HG03175 (cell line): ENCODE measurements around the gene OLFM3.

Experiments
- ATAC-seq: cut with Tn5 transposase; IDR thresholded peaks from one replicate; pipeline ENCODE4 v1.9.1; 2021; ENCODE audit warnings: mild to moderate bottlenecking, moderate library complexity; ENCODE audit not compliant: unreplicated experiment

Gene OLFM3

DNA sequence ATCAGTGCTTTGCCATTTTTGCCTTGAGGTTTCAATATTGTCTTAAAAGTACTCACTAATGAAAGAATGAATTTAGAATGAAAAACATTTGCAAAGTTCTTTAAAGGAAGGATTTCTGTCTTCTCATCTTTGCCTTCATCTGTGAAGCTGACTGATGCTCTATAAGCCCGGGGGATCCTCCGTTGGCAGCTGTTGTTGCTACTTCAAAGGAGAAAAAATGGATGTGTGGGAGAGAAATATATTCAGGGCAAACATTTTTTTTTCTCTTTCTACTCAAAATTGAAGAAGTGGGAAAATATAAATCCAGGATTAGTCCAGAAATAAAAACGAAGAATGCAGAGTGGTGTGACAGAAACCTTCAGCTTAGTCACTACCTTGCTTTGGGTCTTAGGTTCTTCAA lies 142.5 kb downstream of the OLFM3 start:
- ATAC-seq: no peak

DNA sequence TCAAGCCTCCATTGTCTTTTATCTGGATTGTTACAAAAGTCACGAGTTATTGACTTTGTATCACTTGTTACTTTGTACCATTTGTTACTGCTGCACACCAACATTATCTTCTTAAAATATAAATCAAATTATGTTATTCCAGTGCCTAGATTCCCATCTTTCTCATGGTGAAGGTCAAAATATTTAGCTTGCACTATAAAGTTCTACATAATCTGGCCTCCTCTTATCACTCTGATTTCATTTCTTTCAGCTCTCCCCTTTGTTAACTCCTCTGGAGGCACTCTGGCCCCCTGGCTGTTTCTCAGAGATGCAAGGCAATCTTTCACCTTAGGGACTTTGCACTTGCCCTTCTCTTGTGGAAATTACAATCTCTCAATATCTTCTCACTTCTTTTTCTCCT lies 143.8 kb downstream of the OLFM3 start:
- ATAC-seq: no peak

GRCh38 chr1:101849356-101849755 lies 147.4 kb downstream of the OLFM3 start:
- no peak for ATAC-seq

- ATAC-seq: no peak
Measured at GRCh38 chr1:101847626-101848025, 149.1 kb downstream of the OLFM3 start.

- ATAC-seq: no peak
Measured at GRCh38 chr1:101846820-101847219, 149.9 kb downstream of the OLFM3 start.

DNA sequence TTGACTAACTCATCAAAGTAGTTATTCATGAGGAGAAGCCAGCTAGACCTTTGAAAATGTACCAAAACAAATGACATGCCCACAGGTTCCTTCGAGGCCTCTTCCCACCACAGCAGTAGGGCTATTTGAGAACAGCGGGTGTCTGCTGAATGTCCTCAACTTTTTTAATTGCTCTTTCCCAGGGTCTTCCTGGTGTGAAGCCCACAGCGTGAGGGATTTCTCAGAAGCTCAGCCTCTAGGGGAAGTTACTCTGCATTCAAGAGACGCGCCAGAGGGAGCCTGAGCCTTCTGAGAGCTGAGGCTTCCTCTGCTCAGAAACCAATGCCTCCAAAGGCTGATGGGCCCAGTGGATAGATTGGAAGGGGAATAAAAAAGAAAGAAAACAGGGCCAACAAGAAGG lies 153.6 kb downstream of the OLFM3 start:
- no peak for ATAC-seq

DNA sequence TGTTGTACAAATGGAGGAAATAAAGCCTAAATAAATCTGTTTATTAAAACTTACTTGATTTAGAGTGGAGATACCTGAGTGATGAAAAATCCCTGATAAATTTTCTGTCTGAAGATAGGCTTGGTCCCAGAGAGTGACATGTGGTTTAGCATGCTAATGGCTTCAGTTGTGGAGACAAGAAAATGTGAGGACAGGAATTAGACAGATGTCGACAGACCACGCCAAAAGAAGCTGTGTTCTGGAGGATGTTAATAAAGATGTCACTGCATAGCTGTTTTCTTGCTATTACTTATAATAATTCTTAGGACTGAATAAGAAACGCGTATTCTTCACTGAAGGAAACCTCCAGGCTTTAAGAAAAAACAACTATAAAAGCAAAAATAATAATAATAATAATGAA lies 154.9 kb downstream of the OLFM3 start:
- no peak for ATAC-seq

DNA sequence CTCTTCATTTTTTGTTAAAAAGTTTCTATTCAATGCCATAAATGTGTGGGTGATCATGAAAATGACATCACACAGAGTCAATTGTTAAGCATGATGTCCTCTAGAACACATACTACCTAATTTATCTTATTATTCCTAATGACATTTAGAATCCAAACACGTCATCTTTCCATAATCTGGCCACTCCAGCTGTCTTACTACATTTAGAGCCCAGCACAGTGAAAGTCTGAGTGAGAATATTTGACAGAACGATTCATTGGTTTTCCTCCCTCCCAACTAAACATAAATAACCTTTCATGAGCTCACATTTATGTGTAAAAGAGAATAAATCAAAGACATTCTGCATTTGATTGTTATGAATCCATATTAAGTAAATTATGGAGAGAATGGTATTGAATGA lies 160.7 kb downstream of the OLFM3 start:
- no peak for ATAC-seq

- ATAC-seq: no peak
Measured at GRCh38 chr1:101833312-101833711, 163.4 kb downstream of the OLFM3 start.

GRCh38 chr1:101826416-101826815 lies 170.3 kb downstream of the OLFM3 start:
- no peak for ATAC-seq

- no peak for ATAC-seq
Measured at GRCh38 chr1:101820071-101820470, 176.7 kb downstream of the OLFM3 start.

- no peak for ATAC-seq
Measured at GRCh38 chr1:101816262-101816661, 180.5 kb downstream of the OLFM3 start.

DNA sequence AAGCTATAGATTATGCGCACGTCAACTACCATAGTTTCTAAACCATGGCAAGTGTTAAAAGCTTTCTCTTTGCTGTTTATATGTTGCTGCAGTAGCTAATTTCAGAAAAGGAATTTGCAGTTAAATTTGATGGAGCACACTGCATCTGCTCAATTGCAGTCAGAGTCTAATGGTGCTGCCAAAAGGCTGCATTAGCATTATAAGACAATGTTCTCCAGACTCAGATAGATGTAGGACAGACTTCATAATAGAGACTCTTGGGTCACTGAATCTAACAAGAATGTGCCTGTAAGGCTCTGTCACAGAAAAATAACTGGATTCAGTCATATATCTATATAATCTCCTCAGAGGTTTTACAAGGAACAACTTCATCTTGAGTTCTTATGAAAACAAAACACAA lies 198.3 kb downstream of the OLFM3 start:
- no peak for ATAC-seq

GRCh38 chr1:101797722-101798121 lies 199.0 kb downstream of the OLFM3 start:
- no peak for ATAC-seq

DNA sequence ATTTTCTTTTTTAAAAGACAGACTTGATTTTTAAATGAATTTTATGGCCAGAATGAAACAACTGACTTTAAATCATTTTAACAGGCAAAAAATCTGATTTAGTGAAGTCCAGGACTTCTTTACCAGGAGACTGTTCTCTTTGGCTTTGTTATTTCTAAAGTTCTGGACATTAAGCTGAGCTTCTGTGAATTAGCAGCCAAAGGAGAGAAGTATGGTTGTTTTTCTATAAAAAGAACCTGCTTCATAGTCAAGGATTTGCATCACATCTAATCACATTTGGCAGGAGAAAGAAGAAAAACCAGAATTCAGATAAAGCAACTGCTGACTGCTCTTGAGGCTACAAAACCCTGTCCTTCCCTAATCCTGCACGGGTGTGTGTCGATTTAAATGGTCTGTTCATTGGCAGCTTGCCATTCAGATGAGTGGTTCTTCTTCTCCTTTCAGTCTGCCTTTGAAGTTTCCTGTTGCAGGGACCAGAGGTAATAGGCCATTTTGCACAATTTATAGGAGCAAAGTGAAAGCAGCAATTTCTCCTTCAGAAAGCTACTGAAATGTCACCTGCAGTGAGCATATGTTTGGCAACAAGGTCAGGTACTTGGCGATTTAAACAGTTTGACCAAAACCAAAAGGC lies 215.4 kb downstream of the OLFM3 start:
- ATAC-seq: no peak

- ATAC-seq: peak; percentile 87
Measured at GRCh38 chr1:101769520-101769919, 227.2 kb downstream of the OLFM3 start.

DNA sequence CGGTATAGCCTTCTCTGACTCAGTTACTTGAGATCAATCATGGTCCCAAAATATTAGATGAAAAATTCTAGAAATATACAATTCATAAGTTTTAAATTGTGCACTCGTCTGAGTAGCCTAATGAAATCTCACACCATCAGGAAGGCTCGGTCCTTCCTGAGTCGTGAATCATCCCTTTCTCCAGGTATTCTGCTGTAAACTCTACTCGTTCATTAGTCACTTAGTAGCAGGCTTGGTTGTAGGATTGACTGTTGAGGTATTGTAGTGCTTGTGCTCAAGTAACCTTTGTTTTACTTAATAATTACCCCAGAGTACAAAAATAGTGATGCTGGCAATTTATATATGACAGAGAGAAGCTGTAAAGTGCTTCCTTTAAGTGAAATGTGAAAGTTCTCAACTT lies 238.7 kb downstream of the OLFM3 start:
- no peak for ATAC-seq

DNA sequence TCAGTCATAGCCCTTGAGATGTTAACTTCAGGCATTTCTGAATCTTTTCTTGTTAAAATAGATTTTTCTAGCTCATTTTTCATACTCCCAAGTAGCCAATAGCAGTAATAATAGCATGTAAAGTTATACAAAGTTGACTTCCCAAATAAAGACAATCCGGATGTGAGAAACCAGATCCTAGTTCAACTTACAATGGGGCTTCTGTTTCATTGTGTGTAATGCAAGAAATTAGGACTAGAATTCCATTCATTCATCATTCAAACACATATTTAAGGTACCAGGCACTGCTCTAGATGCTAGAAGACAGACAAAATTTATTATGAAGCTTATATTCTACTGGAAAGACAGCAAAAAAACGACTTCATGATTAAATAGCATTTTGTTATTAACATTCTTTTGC lies 240.3 kb downstream of the OLFM3 start:
- ATAC-seq: no peak
